ENCODE data around the gene KCNA2.

Gene KCNA2

DNA sequence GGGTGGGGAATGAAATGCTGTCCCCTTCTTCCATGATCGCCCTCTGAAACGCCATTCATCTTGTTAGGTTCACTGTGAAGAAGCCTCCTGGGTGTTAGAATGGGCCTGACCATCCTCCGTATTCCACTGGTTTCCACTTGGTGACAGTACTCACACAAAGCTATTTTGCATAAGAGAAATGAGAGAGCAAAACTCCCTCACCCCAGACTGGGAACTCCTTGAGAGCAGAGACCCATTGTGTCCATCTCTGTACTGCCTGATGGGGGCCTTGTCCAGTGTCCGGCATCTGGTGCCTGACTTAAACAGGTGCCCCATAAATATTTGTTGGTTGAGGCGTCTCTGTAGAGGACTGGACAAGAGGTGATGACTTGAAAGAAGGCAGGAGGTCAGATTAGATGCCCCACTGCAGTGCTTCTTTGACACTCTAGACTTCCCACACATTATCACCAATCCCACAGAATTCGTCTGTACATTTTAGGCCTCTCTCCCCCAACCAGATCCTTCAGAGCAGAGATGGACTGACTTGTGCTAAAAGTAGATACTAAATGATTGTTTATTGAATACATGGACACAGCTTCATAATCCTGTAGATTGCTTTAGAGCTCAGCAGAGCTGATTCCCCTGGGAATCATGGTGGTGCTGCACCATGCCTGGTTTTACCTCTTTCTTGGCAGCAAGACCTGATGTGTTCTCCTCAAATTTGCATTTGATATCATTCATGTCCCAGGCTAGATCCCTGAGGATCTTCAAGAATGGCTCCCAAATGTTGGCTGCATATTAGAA, 22.4 kb upstream of the KCNA2 start:
- DNase-seq = no peak

GRCh38 chr1:110627764-110628163, 21.6 kb upstream of the KCNA2 start:
- DNase-seq = no peak

DNA sequence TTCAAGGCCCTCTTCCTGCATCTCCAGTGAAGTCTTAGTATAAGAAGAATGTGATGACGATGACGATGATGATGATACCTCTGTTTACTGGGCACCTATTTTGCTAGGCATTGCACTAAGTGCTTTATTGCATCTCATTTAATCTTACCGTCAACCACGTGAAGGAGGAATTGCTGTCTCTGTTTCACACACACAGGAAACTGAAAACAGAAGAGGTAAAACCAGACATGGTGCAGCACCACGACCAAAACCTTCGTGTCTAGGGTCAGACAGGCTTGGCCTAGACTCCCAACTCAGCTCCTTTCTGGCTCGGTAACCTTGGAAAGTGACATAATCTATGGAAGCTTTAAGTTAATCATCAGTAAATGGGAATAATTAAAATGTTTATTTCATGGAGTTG, 20.7 kb upstream of the KCNA2 start:
- DNase-seq = no peak

GRCh38 chr1:110620686-110621085, 14.5 kb upstream of the KCNA2 start:
- DNase-seq = no peak

- DNase-seq = no peak
Measured at GRCh38 chr1:110620250-110620615, 14.1 kb upstream of the KCNA2 start.

- DNase-seq = peak; percentile 90
Measured at GRCh38 chr1:110619412-110620249, 13.5 kb upstream of the KCNA2 start.

DNA sequence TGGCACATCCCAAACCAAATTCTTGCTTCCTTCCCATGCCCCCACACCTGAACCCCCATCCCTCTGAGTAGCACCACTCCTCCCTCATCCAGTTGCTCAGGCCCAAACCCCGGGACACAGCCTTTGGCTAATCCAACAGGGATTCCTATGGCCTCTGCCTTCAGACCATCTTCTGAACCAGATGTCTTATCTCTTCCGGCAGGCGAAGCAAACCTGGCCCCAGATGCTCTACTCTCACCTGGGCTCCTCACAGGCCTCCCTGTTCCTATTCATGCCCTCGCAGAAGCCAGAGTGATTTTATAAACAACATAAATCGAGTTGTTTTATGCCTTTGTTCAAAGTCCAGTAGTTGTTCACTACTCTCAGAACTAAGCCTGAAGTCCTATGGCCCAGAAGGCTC, 12.5 kb upstream of the KCNA2 start:
- DNase-seq = no peak

DNA sequence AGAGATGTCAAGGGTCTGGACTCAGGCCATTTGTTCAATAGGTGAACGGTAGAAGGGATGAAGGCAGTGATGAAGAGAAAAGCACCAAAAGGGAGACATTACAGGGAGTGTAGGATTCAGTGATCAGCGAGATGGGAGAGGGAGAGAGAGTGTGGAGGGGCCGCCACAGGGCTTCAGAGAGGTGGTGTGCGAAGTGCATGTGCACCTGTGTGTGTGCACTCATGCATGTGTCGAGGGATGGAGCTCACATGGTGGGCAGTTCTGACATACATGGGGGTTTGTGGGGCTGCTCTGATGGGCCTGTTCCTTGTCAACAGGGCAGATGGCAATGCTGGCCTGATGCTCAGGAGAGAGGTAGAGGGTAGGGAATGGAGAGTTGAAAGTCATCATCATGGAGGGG, 11.4 kb upstream of the KCNA2 start:
- DNase-seq = no peak

DNA sequence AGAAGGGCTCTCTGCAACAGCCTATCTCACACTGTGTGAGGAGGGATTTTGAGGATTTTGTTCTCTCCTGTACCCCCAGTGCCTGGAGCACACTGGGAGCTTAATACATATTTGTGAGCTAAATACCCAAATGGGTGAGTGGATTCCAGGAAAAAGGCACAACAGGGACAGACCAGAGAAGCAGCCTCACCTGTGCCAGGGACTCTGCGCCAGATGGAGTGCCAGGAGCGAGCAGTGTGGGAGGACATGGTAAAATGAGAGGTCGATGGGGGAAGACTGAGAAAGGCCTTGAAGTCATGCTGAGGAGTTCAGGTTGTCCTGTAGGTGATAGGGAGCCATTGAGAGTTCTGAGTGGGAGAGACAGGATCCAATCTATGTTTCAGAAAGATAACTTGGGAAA, 11.0 kb upstream of the KCNA2 start:
- no peak for DNase-seq

- DNase-seq = no peak
Measured at GRCh38 chr1:110616587-110616986, 10.4 kb upstream of the KCNA2 start.

DNA sequence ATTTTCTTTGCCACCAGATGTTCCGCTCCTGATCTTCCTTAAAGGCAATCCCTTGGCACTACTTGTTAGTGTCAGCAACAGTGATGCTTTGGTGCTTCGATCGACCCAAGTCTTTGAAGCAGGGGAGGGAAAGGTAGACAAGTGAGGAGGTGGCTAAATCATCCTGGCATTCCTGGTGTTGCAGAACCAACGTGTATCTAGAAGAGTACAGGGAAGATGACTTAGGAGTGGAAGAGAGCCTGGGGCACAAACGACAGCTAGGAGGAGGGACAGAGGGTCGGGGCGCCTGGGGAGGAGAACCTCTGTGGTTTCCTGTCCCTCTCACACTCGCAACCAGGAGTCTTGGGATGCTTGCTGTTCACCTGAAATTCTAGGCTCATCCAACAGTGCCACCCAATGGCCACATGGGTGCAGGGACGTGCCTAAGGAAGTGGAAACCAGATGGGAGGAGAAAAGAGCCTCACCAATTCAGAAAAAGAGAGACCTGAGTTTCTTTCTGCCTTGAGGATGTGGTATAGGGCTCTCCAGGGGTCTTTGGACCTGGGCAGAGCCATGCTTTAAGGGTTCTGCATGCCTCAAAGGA, 9.5 kb upstream of the KCNA2 start:
- peak in 1 of 2 donors; percentile 49 for DNase-seq

- no peak for DNase-seq
Measured at GRCh38 chr1:110612060-110612745, 6.0 kb upstream of the KCNA2 start.

- no peak for DNase-seq
Measured at GRCh38 chr1:110610696-110611286, 4.6 kb upstream of the KCNA2 start.

- DNase-seq = no peak
Measured at GRCh38 chr1:110610084-110610483, 3.9 kb upstream of the KCNA2 start.

DNA sequence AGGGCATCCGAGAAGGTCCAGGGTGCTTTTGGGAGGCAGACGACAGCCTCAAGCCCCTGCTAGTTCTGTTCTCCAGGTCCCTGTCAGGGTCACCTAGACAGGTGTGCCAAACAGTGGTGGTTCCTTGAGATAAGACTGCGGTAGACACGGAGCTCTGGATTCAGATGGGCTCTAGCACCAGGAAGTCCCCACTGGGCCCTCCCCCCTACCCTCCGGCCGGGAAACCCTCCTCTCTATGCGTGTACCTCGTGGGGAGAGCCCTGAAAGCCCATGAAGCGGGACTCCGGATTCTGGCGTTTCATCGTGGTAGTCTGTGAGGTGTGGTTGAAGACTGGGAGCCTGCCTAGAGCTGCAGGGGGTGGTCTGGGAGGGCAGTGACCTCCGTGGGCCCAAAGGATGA, 2.1 kb upstream of the KCNA2 start:
- no peak for DNase-seq

DNA sequence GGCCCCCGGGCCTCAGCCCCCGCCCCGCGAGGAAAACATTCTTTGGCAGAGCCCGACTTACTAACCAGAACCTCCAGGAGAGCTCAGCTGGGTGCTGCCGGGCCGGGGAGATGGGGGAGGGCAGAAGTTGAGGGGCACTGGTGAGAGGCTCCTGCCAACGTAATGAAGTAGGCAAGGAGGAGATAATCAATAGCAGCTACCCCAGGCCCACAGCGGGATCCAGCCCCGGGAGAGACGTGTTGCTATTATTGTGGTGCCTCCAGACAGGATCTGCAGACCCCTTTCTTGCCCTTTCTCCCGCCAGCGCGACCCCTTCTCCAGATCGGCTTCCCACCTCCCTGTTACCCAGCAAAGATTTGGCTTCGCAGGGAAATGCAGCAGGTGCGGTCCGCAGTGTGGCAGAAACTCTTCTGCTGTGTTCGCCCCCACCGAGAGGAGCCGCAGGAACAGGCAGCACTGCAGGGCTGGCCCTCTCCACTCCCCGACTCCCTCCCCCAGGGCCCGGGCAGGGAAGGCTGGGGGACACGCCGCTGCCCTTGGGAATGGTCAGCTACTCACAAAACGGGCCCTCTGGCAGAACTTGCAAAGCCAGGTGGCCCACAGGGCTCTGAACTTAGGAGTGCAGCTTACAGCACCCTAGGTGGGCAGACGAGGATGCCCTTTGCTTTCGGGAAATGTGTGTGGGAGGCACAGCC, 1.5 kb upstream of the KCNA2 start:
- no peak for DNase-seq

DNA sequence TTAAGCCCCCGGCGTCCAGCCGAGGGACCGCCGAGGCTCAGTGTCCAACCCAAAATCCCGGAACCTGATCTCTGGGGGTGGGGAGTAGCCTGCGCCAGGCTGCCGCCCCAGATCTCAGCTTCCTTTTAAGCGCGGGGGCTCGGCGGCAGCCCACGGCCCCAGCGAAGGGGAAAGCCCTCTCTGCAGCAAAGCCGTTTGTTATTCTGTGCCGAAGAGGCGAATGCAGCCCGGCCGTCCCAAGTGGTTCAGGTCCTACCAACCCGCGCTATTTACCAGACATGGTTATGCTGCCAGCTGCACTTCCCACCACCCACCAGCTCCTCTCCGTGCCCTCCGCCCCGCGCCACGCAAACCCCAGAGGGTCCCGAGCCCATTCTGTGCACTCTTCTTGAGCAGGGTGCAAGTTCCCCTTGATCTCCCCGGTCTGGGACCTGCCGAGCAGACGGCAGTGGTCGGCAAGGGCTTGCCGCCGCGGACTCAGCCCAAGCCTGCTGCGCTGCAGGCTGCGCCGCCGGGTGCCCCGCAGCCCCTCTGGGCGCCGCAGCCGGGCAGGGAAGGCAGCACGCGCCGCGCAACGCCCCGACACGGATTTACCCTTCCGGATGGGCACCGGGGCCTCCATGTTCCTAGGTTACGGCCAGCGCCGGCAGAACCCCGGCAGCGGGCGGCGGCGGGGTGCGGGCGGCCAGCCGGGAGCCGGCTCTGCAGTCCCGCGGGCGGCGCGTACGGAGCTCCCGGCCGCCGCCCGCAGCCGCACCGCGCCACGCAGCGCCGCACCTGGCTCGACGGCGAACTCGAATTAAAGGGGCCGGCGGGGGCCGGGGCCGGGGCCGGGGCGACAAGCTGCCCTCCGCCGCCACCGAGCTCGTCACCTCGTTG, 738 bp upstream of the KCNA2 start:
- DNase-seq = peak in 1 of 2 donors; percentile 14

DNA sequence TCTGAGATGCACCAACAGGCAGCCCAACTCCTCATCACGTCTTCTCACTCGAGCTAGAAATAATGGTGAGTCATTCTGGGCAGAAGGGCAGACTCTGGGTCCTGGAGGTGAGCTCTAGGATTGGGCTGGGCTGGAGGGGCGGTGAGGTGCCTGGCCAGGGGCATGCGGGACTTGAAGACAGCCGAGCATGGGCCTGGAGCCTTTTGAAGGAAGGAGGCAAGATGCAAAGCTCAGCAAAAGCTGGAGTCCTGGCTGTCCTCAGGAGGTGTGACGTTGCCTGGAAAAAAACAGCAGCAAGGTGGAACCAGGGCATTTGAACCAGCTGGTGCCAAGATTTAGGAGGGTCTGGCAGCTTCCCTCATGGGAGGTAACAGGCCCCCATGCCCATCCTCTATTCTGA, 712 bp downstream of the KCNA2 start:
- DNase-seq = no peak

DNA sequence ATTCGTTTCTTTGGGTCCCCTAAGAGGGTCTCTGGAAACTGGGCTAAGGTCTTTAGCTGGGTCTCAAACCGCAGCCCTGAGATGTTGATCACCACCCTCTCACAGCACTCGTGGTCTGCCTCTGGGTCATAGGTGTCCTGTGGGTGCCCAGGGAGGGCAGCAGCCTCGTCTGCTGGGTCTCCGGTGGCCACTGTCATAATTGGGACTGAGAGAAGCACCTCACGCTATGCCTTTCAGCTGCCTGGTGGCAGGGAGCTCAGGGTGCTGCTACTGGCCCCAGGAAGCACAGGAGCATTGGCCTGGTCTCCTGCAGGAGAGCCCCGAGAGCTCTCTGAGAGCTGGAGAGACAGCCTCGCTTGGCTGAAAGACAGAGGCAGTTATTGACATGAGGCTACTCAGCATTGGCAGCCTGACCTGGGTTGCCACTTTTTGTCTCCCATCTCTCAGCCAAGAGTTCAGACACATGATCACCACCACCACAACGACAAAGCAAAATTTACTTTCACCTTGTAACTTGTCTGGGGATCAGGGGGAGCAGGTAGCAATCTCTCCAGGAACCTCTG, 1.5 kb downstream of the KCNA2 start:
- no peak for DNase-seq

- DNase-seq = no peak
Measured at GRCh38 chr1:110603058-110603457, 3.1 kb downstream of the KCNA2 start.

DNA sequence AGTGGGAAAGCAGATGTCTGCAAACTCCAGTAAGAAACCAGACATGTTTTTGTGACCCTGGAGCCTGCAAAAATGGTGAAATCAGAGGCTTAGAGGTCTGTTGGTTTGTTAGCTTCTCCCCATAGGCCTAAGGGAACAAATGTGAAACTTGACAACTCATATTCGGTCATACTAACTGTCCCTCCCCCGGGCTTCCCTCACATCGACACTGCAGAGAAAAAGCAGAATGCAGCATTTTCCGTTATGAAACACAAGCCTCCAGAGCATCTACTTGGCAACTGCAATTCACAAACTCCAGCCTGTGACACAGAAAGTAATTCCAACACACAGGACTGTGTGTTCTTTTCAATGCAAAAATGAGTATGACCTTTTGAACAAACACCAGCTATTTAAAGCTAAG, 3.7 kb downstream of the KCNA2 start:
- DNase-seq = no peak

Measured in activated CD4-positive, alpha-beta T cell treated with anti-CD3 and anti-CD28 coated beads for 4 hours (primary cell).